Neural progenitor cell (in vitro differentiated cells): ENCODE data around the gene ZFHX3. TPM values are rescaled to one million over a fixed set of nuclear protein-coding genes. Genes with fewer than 3 reads are reported as not detected.

Experiments
- DNase-seq: peaks from one replicate; pipeline ENCODE4 v3.0.0-alpha.2; 2016; ENCODE audit warnings: low spot score
- H2AFZ ChIP-seq: fragments of 200-600 bp; sonication (generic); replicated peaks from 2 replicates; pipeline ENCODE4 v1.6.1; 2016; ENCODE audit warnings: antibody characterized with exemption
- H3F3A ChIP-seq: fragments of 200-600 bp; sonication (generic); 2 replicates; pipeline ENCODE4 v1.6.1; 2016; ENCODE audit warnings: antibody characterized with exemption, low read depth
- H3K27ac ChIP-seq: fragments of 200-600 bp; sonication (generic); 2 replicates; pipeline ENCODE4 v1.5.1; 2016; ENCODE audit warnings: mild to moderate bottlenecking
- H3K27me3 ChIP-seq: fragments of 200-600 bp; sonication (generic); 2 replicates; pipeline ENCODE4 v1.6.1; 2016; ENCODE audit warnings: mild to moderate bottlenecking, moderate library complexity
- H3K36me3 ChIP-seq: fragments of 200-600 bp; sonication (generic); 2 replicates; pipeline ENCODE4 v1.5.1; 2016
- H3K4me1 ChIP-seq: fragments of 200-600 bp; sonication (generic); 2 replicates; pipeline ENCODE4 v1.6.1; 2016; ENCODE audit warnings: mixed run types
- H3K4me2 ChIP-seq: fragments of 200-600 bp; sonication (generic); 2 replicates; pipeline ENCODE4 v1.6.1; 2016
- H3K4me3 ChIP-seq: fragments of 200-600 bp; sonication (generic); 2 replicates; pipeline ENCODE4 v1.5.1; 2016
- H3K79me2 ChIP-seq: fragments of 200-600 bp; sonication (generic); 2 replicates; pipeline ENCODE4 v1.6.1; 2016; ENCODE audit warnings: low read depth
- H3K9ac ChIP-seq: fragments of 200-600 bp; sonication (generic); 2 replicates; pipeline ENCODE4 v1.6.1; 2016
- H3K9me3 ChIP-seq: fragments of 200-600 bp; sonication (generic); 2 replicates; pipeline ENCODE4 v1.5.1; 2016; ENCODE audit warnings: low read depth
- H4K20me1 ChIP-seq: fragments of 200-600 bp; sonication (generic); 2 replicates; pipeline ENCODE4 v1.6.1; 2016; ENCODE audit warnings: low read depth
- H3K27ac Mint-ChIP-seq: 3 replicates; pipeline ENCODE4 v1.8.0; 2021; ENCODE audit warnings: mixed read lengths
- H3K27me3 Mint-ChIP-seq: 2 replicates; pipeline ENCODE4 v1.8.0; 2022; ENCODE audit warnings: low read depth, mild to moderate bottlenecking, inconsistent platforms, moderate library complexity, mixed read lengths; ENCODE audit not compliant: insufficient read depth
- H3K36me3 Mint-ChIP-seq: 3 replicates; pipeline ENCODE4 v1.8.0; 2021; ENCODE audit warnings: mixed read lengths
- H3K4me1 Mint-ChIP-seq: 3 replicates; pipeline ENCODE4 v1.8.0; 2021; ENCODE audit warnings: mixed read lengths
- H3K4me3 Mint-ChIP-seq: 3 replicates; pipeline ENCODE4 v1.8.0; 2021; ENCODE audit warnings: mild to moderate bottlenecking, moderate library complexity, mixed read lengths
- H3K9me3 Mint-ChIP-seq: 3 replicates; pipeline ENCODE4 v1.8.0; 2020; ENCODE audit warnings: mixed read lengths
- CTCF ChIP-seq: fragments of 200-600 bp; sonication (generic); IDR thresholded peaks from 2 replicates; pipeline ENCODE4 v1.5.1; 2017; ENCODE audit warnings: antibody characterized with exemption, mild to moderate bottlenecking
- EZH2 ChIP-seq: fragments of 200-600 bp; sonication (generic); IDR thresholded peaks from 2 replicates; pipeline ENCODE4 v1.6.1; 2017; ENCODE audit warnings: antibody characterized with exemption, mild to moderate bottlenecking, moderate library complexity
- EZH2phosphoT487 ChIP-seq: fragments of 200-600 bp; sonication (generic); IDR thresholded peaks from 2 replicates; pipeline ENCODE4 v1.6.1; 2017; ENCODE audit warnings: antibody characterized with exemption
- total RNA-seq: library from RNA; depleted of rRNA; stranded (reverse); fragments of >200 nt; gene quantifications from 2 replicates; pipeline ENCODE4 v1.2.3, GENCODE V29; 2015; ENCODE audit warnings: low replicate concordance

Gene ZFHX3
- total RNA-seq, 1 donor from 2014 or later = 2.4 TPM

- no peaks in the 10 kb centered on the region for H3K4me1 ChIP-seq
- H3K4me3 ChIP-seq = no peak overlapping the region
- H3F3A ChIP-seq = no peaks in the 10 kb centered on the region
- H3K4me2 ChIP-seq = no peak overlapping the region
- no peak for TF ChIP-seq CTCF
- TF ChIP-seq EZH2phosphoT487 = no peak
- TF ChIP-seq EZH2 = no peak
- no peak overlapping the region for H2AFZ ChIP-seq
- DNase-seq = no peak
- H3K36me3 ChIP-seq = no peaks in the 10 kb centered on the region
- H4K20me1 ChIP-seq = no peaks in the 10 kb centered on the region
- Mint-ChIP-seq H3K27me3 (no peaks in the 10 kb centered on the region), H3K9me3 (no peaks in the 10 kb centered on the region), H3K36me3 (peaks cover 58% of the 10 kb centered on the region), H3K4me3 (no peak overlapping the region), H3K4me1 (peaks cover 23% of the 10 kb centered on the region), H3K27ac (peak overlapping the region; percentile 1)
- no peaks in the 10 kb centered on the region for H3K27me3 ChIP-seq
- H3K79me2 ChIP-seq = no peaks in the 10 kb centered on the region
- H3K27ac ChIP-seq = no peak overlapping the region
- no peaks in the 10 kb centered on the region for H3K9me3 ChIP-seq
- H3K9ac ChIP-seq = no peak overlapping the region
Measured at GRCh38 chr16:72887537-72887936, 160.4 kb downstream of the ZFHX3 start.

GRCh38 chr16:72886346-72886974 is 161.5 kb downstream of the ZFHX3 start:
- no peak overlapping the region for H3K27ac ChIP-seq
- H3K36me3 Mint-ChIP-seq = peaks cover 56% of the 10 kb centered on the region
- H3K4me3 ChIP-seq = no peak overlapping the region
- no peaks in the 10 kb centered on the region for H3F3A ChIP-seq
- H3K79me2 ChIP-seq = no peaks in the 10 kb centered on the region
- H3K9me3 ChIP-seq = no peaks in the 10 kb centered on the region
- no peak for DNase-seq
- H3K27ac Mint-ChIP-seq = no peak overlapping the region
- no peak overlapping the region for H2AFZ ChIP-seq
- no peaks in the 10 kb centered on the region for H3K27me3 Mint-ChIP-seq
- no peaks in the 10 kb centered on the region for H3K27me3 ChIP-seq
- H3K4me1 Mint-ChIP-seq = peaks cover 18% of the 10 kb centered on the region
- no peaks in the 10 kb centered on the region for H4K20me1 ChIP-seq
- no peak overlapping the region for H3K4me2 ChIP-seq
- no peak overlapping the region for H3K9ac ChIP-seq
- TF ChIP-seq CTCF (no peak), EZH2 (no peak), EZH2phosphoT487 (no peak)
- no peaks in the 10 kb centered on the region for H3K36me3 ChIP-seq
- H3K9me3 Mint-ChIP-seq = no peaks in the 10 kb centered on the region
- no peaks in the 10 kb centered on the region for H3K4me1 ChIP-seq
- no peak overlapping the region for H3K4me3 Mint-ChIP-seq

GRCh38 chr16:72884573-72884972 is 163.4 kb downstream of the ZFHX3 start:
- peaks cover 5% of the 10 kb centered on the region for H3K27me3 Mint-ChIP-seq
- peaks cover 48% of the 10 kb centered on the region for H3K36me3 Mint-ChIP-seq
- DNase-seq = no peak
- H3K27ac ChIP-seq = no peak overlapping the region
- no peaks in the 10 kb centered on the region for H4K20me1 ChIP-seq
- H3K4me1 ChIP-seq = no peaks in the 10 kb centered on the region
- no peak overlapping the region for H2AFZ ChIP-seq
- H3K27me3 ChIP-seq = no peaks in the 10 kb centered on the region
- H3K4me3 ChIP-seq = no peak overlapping the region
- no peaks in the 10 kb centered on the region for H3F3A ChIP-seq
- H3K36me3 ChIP-seq = no peaks in the 10 kb centered on the region
- TF ChIP-seq CTCF (no peak), EZH2phosphoT487 (no peak), EZH2 (no peak)
- H3K79me2 ChIP-seq = no peaks in the 10 kb centered on the region
- no peak overlapping the region for H3K4me3 Mint-ChIP-seq
- no peak overlapping the region for H3K27ac Mint-ChIP-seq
- peaks cover 16% of the 10 kb centered on the region for H3K4me1 Mint-ChIP-seq
- no peak overlapping the region for H3K9ac ChIP-seq
- H3K9me3 ChIP-seq = no peaks in the 10 kb centered on the region
- H3K4me2 ChIP-seq = no peak overlapping the region
- no peaks in the 10 kb centered on the region for H3K9me3 Mint-ChIP-seq
